NCI-H774 (cell line): ENCODE measurements around the gene ERBB4.

ENCODE experiments used
- DNase-seq: peaks from one replicate; lab custom pipeline; 2025; lab: John Stamatoyannopoulos, UW

ERBB4 gene

GRCh38 chr2:212428681-212429478, 109.7 kb downstream of the ERBB4 start:
- DNase-seq = no peak

- no peak for DNase-seq
These were observed 111.0 kb downstream of the ERBB4 start for GRCh38 chr2:212427638-212428037.

- no peak for DNase-seq
These were observed 111.8 kb downstream of the ERBB4 start for GRCh38 chr2:212426637-212427412.

- DNase-seq = no peak
These were observed 114.5 kb downstream of the ERBB4 start for GRCh38 chr2:212424082-212424481.

- DNase-seq = no peak
These were observed 115.5 kb downstream of the ERBB4 start for GRCh38 chr2:212423089-212423488.

- DNase-seq = no peak
These were observed 116.9 kb downstream of the ERBB4 start for GRCh38 chr2:212421556-212422334.

GRCh38 chr2:212416086-212416485, 122.5 kb downstream of the ERBB4 start:
- no peak for DNase-seq

GRCh38 chr2:212414767-212415211, 123.8 kb downstream of the ERBB4 start:
- DNase-seq = no peak

GRCh38 chr2:212409560-212409959, 129.0 kb downstream of the ERBB4 start:
- no peak for DNase-seq

- DNase-seq = no peak
These were observed 130.1 kb downstream of the ERBB4 start for GRCh38 chr2:212408524-212408923.

GRCh38 chr2:212406716-212407115, 131.9 kb downstream of the ERBB4 start:
- no peak for DNase-seq

- DNase-seq = no peak
These were observed 136.3 kb downstream of the ERBB4 start for GRCh38 chr2:212402316-212402715.

- no peak for DNase-seq
These were observed 140.3 kb downstream of the ERBB4 start for GRCh38 chr2:212398316-212398715.

- no peak for DNase-seq
These were observed 146.1 kb downstream of the ERBB4 start for GRCh38 chr2:212392544-212392943.

GRCh38 chr2:212392043-212392442, 146.6 kb downstream of the ERBB4 start:
- no peak for DNase-seq

- no peak for DNase-seq
These were observed 151.5 kb downstream of the ERBB4 start for GRCh38 chr2:212387146-212387545.

- DNase-seq = no peak
These were observed 153.4 kb downstream of the ERBB4 start for GRCh38 chr2:212385241-212385640.

GRCh38 chr2:212384027-212384426, 154.6 kb downstream of the ERBB4 start:
- DNase-seq = no peak

GRCh38 chr2:212381428-212382102, 157.0 kb downstream of the ERBB4 start:
- no peak for DNase-seq

- no peak for DNase-seq
These were observed 159.5 kb downstream of the ERBB4 start for GRCh38 chr2:212379103-212379502.

- DNase-seq = no peak
These were observed 171.2 kb downstream of the ERBB4 start for GRCh38 chr2:212367431-212367830.
